Measurements from ENCODE around the gene WASF3. TPM values are rescaled to one million over a fixed set of nuclear protein-coding genes. Genes with fewer than 3 reads are reported as not detected.

The WASF3 gene
- total RNA-seq, 1 experiment from 2014 or later: 3.4 TPM

- no peaks in the 10 kb centered on the region for H3K9me3 ChIP-seq (ENCODE audit: control insufficient read depth in 1 of 2, insufficient read depth in 1 of 2, low read depth in 1 of 2, low read length in 2 of 2)
- ChIA-PET POLR2A (no interaction called here), CTCF (no interaction called here), RAD21 (ENCODE audit: low non-redundant PET in 1 of 2, low total read pairs in 2 of 2, uncharacterized antibody in 2 of 2, unreplicated experiment in 2 of 2) (no interaction called here)
- intact Hi-C loops (cut with micrococcal nuclease): no loop called here
- no peaks in the 10 kb centered on the region for H3K9me2 ChIP-seq (ENCODE audit: insufficient read depth)
- DNase-seq (ENCODE audit: low read depth, low spot score): no peak
- H3K27me3 ChIP-seq (ENCODE audit: insufficient read depth, low read length): peaks cover 8% of the 10 kb centered on the region; the same call in 1 of the 2 replicates
- H3K4me2 ChIP-seq (ENCODE audit: low read length): no peak overlapping the region
- no peaks in the 10 kb centered on the region for H3K36me3 ChIP-seq (ENCODE audit: control insufficient read depth in 1 of 2, insufficient read depth in 2 of 2, low read length in 2 of 2)
- no peaks in the 10 kb centered on the region for H4K20me1 ChIP-seq (ENCODE audit: insufficient read depth)
- H2AFZ ChIP-seq (ENCODE audit: low read depth, low read length, poor library complexity, severe bottlenecking): no peak overlapping the region
- H3K9ac ChIP-seq (ENCODE audit: low read length): no peak overlapping the region
- H3K79me2 ChIP-seq (ENCODE audit: insufficient read depth, low read length): no peaks in the 10 kb centered on the region
- no peaks in the 10 kb centered on the region for H3K4me1 ChIP-seq (ENCODE audit: control insufficient read depth in 1 of 2, insufficient read depth in 2 of 2, low read length in 2 of 2)
- TF ChIP-seq EZH2 (IDR thresholded peaks at IDR 0.05) (no peak), FOSL1 (IDR thresholded peaks at IDR 0.05; ENCODE audit: low read depth) (no peak), EGR1 (IDR thresholded peaks at IDR 0.05; ENCODE audit: low read depth) (no peak)
- H3K4me3 ChIP-seq (replicated peaks in 1 of 2; ENCODE audit: low read depth in 1 of 2, low read length in 2 of 2): no peak overlapping the region
- ATAC-seq: no peak
- H3K27ac ChIP-seq (ENCODE audit: low read depth, low read length): no peak overlapping the region
- BruUV-seq (replicated peaks): no TSS peak
Measured at GRCh38 chr13:26727633-26728032, 170.2 kb downstream of the WASF3 start.

GRCh38 chr13:26735677-26736076 is 178.2 kb downstream of the WASF3 start:
- H3K36me3 ChIP-seq (ENCODE audit: control insufficient read depth in 1 of 2, insufficient read depth in 2 of 2, low read length in 2 of 2): no peaks in the 10 kb centered on the region
- no peak overlapping the region for H3K4me2 ChIP-seq (ENCODE audit: low read length)
- no peak overlapping the region for H3K9ac ChIP-seq (ENCODE audit: low read length)
- CTCF ChIA-PET: no interaction called here
- BruUV-seq (replicated peaks): no TSS peak
- RAD21 ChIA-PET (ENCODE audit: low non-redundant PET in 1 of 2, low total read pairs in 2 of 2, uncharacterized antibody in 2 of 2, unreplicated experiment in 2 of 2): no interaction called here
- DNase-seq (ENCODE audit: low read depth, low spot score) (no peak), ATAC-seq (no peak)
- intact Hi-C loops (cut with micrococcal nuclease): no loop called here
- peaks cover 33% of the 10 kb centered on the region for H3K27me3 ChIP-seq (ENCODE audit: insufficient read depth, low read length)
- no peak overlapping the region for H3K27ac ChIP-seq (ENCODE audit: low read depth, low read length)
- TF ChIP-seq POLR2AphosphoS5 (IDR thresholded peaks at IDR 0.05; ENCODE audit: low read depth, low read length): no peak
- TF ChIP-seq SIN3A (IDR thresholded peaks at IDR 0.05; ENCODE audit: low read depth): no peak
- TF ChIP-seq JUND (IDR thresholded peaks at IDR 0.05): no peak
- no peak for TF ChIP-seq EZH2 (IDR thresholded peaks at IDR 0.05)
- no peak for TF ChIP-seq ZBTB33 (IDR thresholded peaks at IDR 0.05; ENCODE audit: extremely low read depth, insufficient replicate concordance, low read length)
- no peak for TF ChIP-seq SP1 (IDR thresholded peaks at IDR 0.05; ENCODE audit: low read depth)
- TF ChIP-seq REST (IDR thresholded peaks at IDR 0.05; ENCODE audit: low read depth): no peak
- H2AFZ ChIP-seq (ENCODE audit: low read depth, low read length, poor library complexity, severe bottlenecking): no peak overlapping the region
- no peaks in the 10 kb centered on the region for H3K9me3 ChIP-seq (ENCODE audit: control insufficient read depth in 1 of 2, insufficient read depth in 1 of 2, low read depth in 1 of 2, low read length in 2 of 2)
- POLR2A ChIA-PET: no interaction called here
- no peaks in the 10 kb centered on the region for H3K4me1 ChIP-seq (ENCODE audit: control insufficient read depth in 1 of 2, insufficient read depth in 2 of 2, low read length in 2 of 2)
- no peaks in the 10 kb centered on the region for H3K9me2 ChIP-seq (ENCODE audit: insufficient read depth)
- no peaks in the 10 kb centered on the region for H4K20me1 ChIP-seq (ENCODE audit: insufficient read depth)
- no peaks in the 10 kb centered on the region for H3K79me2 ChIP-seq (ENCODE audit: insufficient read depth, low read length)
- no peak overlapping the region for H3K4me3 ChIP-seq (replicated peaks in 1 of 2; ENCODE audit: low read depth in 1 of 2, low read length in 2 of 2)
